HL-60/S4 treated with retinoic acid at 250 ng/mL for 4 days and 3 days (cell line): ENCODE data around the gene EPB41L4A.
"Not testable (repeated sequence)": the region's sequence is repeated elsewhere in the genome, so short reads cannot be mapped to it uniquely, and the experiment has no call there.

Experiments used
- in situ Hi-C: fragments of 300-500 bp; cut with MboI; formaldehyde crosslinking; loops from 2 replicates; pipeline ENCODE4 v1.7.0; 2022; ENCODE audit warnings: low sequenced_read_pairs

The EPB41L4A gene

DNA sequence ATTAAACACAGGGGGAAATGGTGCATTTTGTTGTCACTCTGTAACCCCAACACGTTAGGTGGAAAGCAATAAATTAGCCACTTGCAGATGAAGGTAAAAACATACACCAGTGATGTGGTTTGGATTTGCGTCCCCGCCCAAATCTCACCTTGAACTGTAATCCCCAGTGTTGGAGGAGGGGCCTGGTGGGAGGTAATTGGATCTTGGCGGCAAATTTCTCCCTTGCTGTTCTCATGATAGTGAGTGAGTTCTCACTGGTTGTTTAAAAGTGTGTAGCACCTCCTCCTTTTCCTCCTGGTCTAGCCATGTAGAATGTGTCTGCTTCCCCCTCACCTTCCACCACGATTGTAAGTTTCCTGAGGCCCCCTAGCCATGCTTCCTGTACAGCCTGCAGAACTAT lies 17.2 kb downstream of the EPB41L4A start:
- in situ Hi-C loops = no loop called here

DNA sequence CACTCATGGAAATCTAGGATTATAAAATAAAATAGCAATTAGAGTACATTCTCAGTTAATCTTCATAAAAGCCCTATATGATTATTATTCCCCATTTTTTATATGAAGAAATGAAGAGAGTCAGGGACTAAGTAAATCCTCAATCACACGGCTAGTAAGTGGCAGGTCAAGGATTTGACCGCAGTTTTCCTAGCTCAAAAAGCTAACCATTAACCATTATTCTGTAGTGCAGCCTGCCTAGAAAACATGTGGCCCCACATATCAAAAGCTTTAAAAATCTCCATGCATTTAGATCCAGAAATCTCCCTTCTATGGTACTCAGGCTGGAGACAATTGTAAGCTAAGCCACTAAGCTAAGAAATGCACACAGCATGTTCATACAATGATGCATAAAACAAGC lies 21.4 kb downstream of the EPB41L4A start:
- in situ Hi-C loops = no loop called here

DNA sequence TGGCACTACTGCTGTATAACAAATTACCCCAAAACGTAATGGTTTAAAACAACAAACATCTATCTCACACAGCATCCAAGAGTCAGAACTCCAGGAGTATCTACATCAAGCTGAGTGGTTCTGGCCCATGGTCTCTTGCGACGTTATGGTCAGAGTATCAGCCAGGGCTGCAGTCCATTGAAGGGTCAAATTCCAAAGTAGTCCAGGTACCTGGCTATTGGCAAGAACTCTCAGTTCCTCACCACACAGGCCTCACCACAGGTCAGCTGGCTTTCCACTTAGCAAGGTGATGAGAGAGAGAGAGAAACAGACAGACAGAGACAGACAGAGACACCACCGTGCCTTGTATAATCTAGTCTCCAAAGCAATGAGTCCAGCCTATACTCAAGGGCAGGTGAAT lies 22.6 kb downstream of the EPB41L4A start:
- in situ Hi-C loops = no loop called here

DNA sequence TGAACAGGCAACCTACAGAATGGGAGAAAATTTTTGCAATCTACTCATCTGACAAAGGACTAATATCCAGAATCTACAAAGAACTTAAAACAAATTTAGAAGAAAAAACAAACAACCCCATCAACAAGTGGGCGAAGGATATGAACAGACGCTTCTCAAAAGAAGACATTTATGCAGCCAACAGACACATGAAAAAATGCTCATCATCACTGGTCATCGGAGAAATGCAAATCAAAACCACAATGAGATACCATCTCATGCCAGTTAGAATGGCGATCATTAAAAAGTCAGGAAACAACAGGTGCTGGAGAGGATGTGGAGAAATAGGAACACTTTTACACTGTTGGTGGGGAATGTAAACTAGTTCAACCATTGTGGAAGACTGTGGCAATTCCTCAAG lies 23.8 kb downstream of the EPB41L4A start:
- in situ Hi-C loops = not testable (repeated sequence)

DNA sequence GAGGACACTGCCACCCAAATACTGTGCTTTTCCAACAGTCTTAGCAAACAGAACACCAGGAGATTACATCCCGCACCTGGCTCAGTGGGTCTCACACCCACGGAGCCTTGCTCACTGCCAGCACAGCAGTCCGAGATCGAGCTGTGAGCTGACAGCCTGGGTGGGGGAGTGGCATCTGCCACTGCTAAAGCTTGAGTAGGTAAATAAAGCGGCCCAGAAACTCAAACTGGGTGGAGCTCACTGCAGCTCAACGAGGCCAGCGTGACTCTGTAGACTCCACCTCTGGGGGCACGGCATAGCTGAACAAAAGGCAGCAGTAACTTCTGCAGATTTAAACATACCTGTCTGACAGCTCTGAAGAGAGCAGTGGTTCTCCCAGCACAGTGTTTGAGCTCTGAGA lies 28.8 kb downstream of the EPB41L4A start:
- in situ Hi-C loops = no loop called here

DNA sequence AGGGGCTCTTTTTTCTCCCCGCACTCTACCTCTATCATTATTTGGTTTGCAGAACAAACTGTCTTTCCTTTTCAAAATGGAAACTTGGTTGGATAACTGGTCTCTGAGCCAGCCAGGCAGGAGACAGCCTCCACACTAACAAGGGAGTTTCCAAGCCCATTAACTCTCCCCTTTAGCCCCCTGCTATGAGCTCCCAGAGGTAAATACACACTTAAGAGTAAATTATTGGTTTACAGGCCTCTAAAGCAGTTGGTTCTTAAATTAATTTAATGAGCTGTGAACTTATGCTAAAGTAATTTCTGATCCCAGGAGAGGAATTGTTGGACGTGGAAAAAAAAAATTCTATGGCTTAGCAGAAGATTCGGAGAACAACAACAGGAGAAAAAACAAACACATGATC lies 30.3 kb downstream of the EPB41L4A start:
- in situ Hi-C loops = no loop called here

DNA sequence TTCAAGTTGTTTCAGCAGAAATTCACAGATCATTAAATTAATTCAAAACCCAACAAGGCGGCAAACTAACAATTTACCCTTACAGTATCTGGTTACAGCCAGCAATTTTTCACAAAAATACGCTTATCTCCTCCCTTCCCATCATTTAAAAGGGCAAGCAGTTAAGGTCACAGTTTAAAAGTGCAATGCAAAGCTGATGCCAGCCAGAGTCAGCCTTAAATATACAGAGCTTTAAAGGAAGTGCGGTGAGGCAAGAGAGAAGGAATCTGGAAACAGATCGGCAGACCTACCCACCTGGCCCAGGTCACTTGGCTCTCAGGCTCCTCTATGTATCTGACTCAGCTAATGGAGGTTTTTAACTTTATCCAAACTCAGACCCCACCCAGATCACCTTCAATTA lies 31.0 kb downstream of the EPB41L4A start:
- in situ Hi-C loops = no loop called here

DNA sequence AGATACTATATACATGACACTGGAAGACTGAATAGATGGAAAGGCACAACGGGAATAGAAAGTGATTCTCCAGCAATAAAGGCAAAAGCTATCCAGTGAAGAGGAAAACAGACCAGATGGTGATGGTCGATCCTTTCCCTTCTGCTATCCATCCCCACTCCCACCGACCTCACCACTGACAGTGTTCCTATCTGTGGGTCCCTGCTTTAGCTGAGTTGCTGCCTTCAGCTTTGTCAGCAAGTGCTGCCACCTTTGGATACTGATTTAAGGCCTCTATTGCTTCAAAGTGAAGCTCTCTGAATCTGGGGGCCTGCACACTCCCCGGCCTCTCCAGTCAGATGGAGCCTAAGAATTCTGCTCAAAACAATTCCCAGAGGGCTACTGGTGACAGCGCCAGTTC lies 32.3 kb downstream of the EPB41L4A start:
- in situ Hi-C loops = no loop called here

DNA sequence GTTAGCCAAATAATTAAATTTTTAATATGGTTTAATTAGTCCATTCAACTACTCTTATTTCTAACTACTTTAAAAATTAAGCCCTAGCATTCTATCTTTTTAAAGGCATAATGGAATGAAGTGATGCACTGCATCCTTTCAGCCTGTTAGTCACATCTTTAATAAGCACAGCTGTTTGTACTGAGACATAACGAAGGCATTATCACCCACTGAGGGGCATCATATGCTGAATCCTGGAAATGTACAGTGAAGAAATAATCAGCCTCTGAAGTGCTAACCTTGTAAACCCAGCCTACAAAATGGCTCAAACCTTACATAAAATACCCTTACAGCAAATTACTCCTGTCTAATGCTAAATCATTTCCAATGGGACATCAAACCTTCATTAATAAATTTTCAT lies 33.1 kb downstream of the EPB41L4A start:
- in situ Hi-C loops = no loop called here

DNA sequence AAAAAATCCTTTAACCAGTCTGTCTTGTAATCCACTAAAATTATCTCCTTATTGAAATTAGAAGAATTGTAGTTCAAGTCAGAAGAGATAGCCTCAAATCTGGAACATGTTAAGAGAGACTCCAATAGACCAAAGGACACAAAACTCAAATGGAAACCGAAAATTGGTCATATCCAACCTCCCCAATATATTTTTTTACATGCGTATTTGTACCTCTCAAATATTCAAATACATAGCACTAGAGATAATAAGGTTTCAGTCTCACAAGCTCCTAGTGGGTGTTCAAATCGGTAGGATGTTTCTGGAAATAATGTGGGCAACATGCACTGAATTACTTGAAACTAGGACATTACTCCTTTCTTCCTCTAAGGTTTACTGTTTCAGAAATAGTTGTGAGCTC lies 33.5 kb downstream of the EPB41L4A start:
- in situ Hi-C loops = no loop called here

DNA sequence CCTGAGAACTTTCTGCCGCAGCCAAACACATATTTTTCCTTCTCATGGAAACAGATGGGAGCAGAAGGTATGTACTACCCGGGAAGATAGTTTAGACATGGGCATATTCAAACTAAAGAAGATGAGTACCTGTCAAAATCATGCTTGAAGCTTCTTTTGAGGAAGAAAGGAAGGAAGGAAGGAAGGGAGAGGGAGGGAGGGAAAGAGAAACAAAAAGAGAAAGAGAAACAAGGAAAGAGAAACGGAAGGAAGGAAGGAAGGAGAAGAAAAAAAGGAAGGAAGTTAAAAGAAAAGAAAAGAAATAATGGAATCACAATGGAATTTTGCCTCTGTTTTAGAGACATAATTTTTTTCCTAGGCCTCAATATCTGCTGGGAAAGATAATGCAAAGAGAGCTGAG lies 34.6 kb downstream of the EPB41L4A start:
- in situ Hi-C loops = no loop called here

DNA sequence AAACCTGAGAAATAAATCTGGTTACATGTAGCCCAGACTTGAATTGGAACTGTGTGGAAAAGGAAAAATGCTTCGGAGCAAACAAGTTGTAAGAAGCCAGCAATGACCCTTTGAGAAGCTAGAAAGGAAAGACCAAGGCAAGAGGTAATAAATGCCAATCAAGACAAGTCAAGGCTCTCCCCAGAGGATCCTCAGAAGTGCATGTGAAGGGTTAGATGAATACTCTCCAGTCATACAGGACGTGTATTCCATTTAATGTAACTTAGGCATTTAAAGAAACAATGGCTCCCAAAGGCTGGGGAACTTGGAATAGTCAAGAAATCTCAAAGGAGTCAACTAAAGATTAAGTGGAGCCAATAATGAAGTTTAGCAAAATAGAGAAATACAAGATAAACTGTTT lies 36.2 kb downstream of the EPB41L4A start:
- in situ Hi-C loops = no loop called here

DNA sequence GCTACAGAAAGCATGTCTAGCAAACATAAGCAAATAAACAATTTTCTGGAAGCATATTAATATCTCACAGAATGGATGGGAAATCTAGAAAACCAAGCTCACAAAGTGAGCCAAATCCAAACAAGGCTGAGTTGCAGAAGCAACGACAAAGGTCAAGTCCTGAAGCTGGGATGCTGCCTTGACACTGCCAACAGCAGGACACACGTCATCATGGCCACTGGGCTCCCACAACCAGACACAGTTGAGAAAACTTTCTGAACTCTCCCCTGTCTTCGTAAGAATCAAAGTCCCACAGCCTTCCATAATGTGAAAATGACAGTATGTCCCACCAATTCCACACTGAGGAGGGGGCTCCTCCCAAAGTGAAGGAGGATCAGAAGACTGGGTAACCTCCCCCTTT lies 37.6 kb downstream of the EPB41L4A start:
- in situ Hi-C loops = no loop called here

DNA sequence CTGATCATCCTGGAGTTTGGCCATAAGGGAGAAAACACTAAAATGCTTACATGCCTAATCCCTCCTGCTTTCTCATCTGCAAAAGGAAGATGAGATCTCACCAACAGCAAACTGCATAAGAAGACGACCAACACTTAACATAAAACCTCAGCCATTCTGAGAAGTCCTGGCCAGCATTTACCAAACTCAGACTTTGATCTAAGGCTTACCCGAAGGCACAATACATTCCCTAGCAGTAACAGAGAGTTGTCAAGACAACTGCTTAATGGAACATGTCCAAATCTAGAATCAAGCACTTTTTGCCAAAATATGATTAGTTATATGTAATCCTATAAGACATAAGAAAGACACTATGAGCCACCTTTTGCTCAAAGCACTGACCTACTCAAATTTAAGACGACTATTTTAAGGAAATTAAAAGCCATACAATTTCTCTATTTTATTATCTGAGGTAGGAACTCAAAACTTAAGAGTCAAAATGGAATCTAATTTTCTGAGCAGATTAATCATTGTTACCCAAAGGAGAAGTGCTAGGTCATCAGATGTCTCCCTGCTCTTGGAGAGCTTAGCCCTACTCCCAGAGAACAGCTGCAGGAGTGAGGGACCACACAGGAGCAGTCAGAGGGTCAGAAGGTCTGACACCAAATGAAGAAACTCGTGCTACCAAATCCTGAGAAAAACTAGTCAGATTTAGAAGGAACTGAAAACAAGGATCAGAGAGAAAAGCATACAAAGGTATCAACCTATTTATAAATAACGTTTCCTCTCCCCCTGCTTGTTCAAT lies 39.3 kb downstream of the EPB41L4A start:
- in situ Hi-C loops = no loop called here

DNA sequence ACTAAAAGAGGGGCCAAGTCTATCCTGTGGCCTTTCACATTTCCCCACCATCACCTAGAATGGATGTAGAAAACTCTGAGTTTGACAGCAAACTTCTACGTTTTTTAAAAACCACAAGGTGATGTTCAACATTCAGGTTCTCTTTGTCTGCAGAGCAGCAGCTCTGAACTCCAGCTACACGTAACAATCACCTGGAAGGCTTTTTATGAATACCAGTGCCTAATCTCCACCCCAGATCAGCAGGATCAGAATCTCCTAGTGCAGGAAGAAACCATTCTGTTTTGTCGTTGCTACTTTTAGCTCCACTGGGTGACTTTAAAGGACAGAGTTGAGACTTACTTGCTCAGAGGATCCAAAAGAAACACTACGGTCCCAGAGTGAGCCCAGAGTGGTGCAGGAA lies 44.3 kb downstream of the EPB41L4A start:
- in situ Hi-C loops = no loop called here

DNA sequence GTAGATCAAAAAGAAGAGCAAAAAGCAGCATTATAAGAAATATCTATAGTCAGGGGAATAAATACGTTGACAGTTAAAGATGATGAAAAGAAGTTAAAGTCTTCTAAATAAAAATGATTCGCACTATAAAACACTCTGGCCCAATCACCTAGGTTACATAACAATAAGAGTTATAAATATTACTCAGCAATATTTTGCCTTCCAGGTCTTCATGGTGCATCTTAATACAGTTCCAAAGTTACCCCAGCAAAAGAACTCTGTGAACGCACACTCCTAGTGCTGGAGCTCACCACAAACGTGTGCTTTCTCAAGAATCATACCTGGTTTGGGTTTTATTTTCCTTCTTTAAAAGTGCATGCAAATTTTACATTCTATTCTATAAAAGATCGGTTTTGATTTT lies 44.7 kb downstream of the EPB41L4A start:
- in situ Hi-C loops = no loop called here

DNA sequence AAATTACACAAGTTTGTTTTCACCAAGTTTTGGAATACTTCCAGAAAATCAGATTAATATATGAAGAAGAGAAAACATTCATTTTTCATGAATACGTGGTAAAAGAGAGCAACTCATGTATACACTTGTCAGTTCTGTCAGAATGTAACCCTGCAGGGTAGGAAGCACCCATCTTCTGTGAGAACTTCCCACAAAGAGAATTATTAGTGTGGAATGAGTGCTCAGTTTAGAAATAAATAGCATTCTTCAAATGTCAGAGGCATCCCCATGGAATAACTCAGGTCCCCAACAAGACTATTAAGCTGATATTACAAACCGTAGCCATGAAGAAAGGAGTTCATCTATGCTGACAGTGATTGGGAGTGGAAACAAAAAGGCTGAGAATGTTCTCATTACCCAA lies 45.2 kb downstream of the EPB41L4A start:
- in situ Hi-C loops = no loop called here

DNA sequence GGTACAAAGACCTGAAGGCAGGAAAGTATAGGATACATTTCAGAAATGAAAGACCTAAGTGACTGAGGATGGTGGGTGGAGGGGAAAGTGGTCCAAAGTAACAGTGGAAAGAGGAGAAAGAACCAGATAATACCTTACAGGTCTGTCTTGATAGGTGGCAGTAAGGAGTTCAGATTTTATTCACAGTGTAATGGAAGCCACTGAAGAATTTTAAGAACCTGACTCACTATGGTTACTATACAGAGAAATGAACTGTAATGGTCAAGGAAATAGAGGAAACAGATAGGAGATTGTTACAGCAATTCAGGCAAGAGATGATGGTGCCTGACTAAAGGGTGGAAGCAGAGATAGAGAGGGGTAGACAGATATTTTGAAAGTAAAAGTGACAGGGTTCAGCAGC lies 46.5 kb downstream of the EPB41L4A start:
- in situ Hi-C loops = no loop called here

DNA sequence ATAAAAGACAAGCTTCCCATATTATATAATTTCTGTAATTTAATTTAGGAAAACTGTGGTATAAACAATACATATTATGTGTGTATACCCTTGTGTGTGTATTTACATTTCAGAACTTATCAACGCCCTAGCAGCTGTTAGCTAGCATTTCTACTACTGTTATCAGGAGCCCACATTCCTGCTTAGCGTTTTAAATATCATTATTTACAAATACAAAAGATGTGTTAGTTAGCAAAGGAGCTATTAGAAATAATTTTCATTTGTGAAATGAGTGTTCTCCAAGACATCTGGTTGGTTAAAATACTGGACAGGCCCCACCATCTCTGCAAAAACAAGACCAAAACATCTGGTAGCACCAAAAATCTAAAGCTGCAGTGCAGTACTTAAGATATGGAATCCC lies 48.0 kb downstream of the EPB41L4A start:
- in situ Hi-C loops = no loop called here

DNA sequence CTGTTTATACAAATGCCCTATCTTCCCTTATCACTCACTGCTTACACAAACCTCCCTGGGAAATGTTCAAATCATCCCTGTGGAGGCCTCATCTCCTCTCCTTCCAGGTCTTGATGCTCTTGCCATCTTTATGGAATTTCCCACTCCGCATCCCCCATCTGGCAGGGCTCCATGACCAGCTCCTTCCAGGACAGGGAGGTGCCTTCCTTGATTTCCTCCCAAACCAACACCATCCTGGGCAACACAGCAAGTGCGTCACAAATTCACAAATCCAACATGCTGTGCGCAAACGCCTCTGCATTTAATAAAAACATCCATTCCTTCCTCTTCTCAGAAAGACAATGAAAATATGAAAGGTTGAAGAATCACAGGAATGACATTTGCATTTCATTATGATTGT lies 51.7 kb downstream of the EPB41L4A start:
- in situ Hi-C loops = no loop called here

DNA sequence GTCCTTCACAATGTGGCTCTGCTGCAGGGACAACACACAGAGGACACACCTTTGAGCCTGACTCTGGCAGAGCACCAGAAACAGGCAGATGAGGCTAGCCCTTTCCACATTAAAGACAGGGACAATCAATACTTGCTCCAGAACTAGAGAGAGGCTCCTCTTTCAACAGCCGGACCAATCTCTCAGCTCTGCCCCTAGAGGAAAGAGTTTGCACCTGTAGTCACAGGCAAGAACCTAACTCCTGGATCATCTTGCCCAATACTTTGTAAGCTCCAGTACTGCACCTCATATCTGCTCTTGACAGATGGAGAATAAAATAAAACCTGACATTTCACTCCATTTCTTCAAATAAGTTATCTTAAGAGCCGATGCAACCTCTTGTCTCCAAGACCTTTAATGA lies 52.1 kb downstream of the EPB41L4A start:
- in situ Hi-C loops = no loop called here

DNA sequence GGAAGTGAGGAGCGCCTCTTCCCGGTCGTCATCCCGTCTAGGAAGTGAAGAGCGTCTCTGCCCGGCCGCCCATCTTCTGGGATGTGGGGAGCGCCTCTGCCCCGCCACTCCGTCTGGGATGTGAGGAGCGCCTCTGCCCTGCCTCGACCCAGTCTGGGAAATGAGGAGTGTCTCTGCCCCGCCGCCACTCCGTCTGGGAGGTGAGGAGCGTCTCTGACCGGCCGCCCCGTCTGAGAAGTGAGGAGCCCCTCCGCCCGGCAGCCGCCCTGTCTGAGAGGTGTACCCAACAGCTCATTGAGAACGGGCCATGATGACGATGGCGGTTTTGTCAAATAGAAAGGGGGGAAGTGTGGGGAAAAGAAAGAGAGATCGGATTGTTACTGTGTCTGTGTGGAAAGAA lies 58.3 kb downstream of the EPB41L4A start:
- in situ Hi-C loops = not testable (repeated sequence)
